HEK293 (cell line): ENCODE measurements around the gene ADCYAP1R1.

Experiments used
- ZBTB20 ChIP-seq: fragments of 450-650 bp; formaldehyde crosslinking; IDR thresholded peaks from 2 replicates; pipeline ENCODE4 v1.5.1; 2016; ENCODE audit warnings: missing biosample characterization, missing genetic modification characterization
- ZNF24 ChIP-seq: fragments of 450-650 bp; formaldehyde crosslinking; IDR thresholded peaks from 2 replicates; pipeline ENCODE4 v1.5.1; 2016; ENCODE audit warnings: missing biosample characterization, missing genetic modification characterization
- TF ChIP-seq, protein P1 (sequence below): fragments of 450-650 bp; formaldehyde crosslinking; IDR thresholded peaks from 2 replicates; pipeline ENCODE4 v1.5.1; 2016; ENCODE audit warnings: missing biosample characterization, missing genetic modification characterization
- TF ChIP-seq, protein P2 (sequence below): fragments of 450-650 bp; formaldehyde crosslinking; IDR thresholded peaks from 2 replicates; pipeline ENCODE4 v1.5.1; 2016; ENCODE audit warnings: missing biosample characterization, missing genetic modification characterization, low read depth

DNA sequence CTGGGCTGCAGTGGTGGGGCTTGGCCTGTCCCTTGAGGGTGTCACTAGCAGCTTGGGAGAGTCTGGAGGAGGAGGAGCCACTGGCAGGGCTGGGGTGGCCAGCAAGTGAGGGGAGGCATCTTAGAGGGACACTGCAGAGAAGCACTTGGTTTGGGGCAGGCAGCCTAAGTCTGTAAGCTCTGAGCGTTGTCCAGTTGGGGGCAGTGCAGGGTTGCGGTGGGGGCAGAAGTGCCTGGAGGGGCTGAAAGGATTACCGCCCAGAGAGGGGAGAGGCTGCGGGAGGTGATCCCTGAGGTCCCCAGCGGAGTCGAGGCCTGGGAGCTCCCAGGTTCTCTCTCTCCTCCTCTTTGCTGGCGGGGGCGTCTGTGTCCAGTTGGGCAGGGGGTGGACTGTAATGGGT is 7.4 kb downstream of the ADCYAP1R1 start:
- TF ChIP-seq, protein P1, sequence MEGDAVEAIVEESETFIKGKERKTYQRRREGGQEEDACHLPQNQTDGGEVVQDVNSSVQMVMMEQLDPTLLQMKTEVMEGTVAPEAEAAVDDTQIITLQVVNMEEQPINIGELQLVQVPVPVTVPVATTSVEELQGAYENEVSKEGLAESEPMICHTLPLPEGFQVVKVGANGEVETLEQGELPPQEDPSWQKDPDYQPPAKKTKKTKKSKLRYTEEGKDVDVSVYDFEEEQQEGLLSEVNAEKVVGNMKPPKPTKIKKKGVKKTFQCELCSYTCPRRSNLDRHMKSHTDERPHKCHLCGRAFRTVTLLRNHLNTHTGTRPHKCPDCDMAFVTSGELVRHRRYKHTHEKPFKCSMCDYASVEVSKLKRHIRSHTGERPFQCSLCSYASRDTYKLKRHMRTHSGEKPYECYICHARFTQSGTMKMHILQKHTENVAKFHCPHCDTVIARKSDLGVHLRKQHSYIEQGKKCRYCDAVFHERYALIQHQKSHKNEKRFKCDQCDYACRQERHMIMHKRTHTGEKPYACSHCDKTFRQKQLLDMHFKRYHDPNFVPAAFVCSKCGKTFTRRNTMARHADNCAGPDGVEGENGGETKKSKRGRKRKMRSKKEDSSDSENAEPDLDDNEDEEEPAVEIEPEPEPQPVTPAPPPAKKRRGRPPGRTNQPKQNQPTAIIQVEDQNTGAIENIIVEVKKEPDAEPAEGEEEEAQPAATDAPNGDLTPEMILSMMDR (tag by site-specific recombination), result no peak
- TF ChIP-seq, protein P2, sequence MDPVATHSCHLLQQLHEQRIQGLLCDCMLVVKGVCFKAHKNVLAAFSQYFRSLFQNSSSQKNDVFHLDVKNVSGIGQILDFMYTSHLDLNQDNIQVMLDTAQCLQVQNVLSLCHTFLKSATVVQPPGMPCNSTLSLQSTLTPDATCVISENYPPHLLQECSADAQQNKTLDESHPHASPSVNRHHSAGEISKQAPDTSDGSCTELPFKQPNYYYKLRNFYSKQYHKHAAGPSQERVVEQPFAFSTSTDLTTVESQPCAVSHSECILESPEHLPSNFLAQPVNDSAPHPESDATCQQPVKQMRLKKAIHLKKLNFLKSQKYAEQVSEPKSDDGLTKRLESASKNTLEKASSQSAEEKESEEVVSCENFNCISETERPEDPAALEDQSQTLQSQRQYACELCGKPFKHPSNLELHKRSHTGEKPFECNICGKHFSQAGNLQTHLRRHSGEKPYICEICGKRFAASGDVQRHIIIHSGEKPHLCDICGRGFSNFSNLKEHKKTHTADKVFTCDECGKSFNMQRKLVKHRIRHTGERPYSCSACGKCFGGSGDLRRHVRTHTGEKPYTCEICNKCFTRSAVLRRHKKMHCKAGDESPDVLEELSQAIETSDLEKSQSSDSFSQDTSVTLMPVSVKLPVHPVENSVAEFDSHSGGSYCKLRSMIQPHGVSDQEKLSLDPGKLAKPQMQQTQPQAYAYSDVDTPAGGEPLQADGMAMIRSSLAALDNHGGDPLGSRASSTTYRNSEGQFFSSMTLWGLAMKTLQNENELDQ (tag by site-specific recombination), result no peak
- TF ChIP-seq ZNF24 (no peak), ZBTB20 (tag by site-specific recombination) (no peak)
